Mucosa of rectum (tissue), 2 donors: ENCODE data around the gene GLB1L2.

Experiments
- H3K27ac ChIP-seq, 2 donors: one replicate each; pipeline ENCODE4 v1.7.0; 2013; ENCODE audit warnings: inconsistent platforms in 2 of 2, low read depth in 2 of 2, low read length in 2 of 2
- H3K27me3 ChIP-seq, 2 donors: one replicate each; pipeline ENCODE4 v1.7.0; 2013; ENCODE audit warnings: low read length in 2 of 2; ENCODE audit not compliant: control insufficient read depth in 2 of 2, insufficient read depth in 2 of 2
- H3K36me3 ChIP-seq, 2 donors: one replicate each; pipeline ENCODE4 v1.7.0; 2013; ENCODE audit warnings: low read length in 2 of 2; ENCODE audit not compliant: control insufficient read depth in 2 of 2, insufficient read depth in 2 of 2
- H3K4me1 ChIP-seq, 2 donors: one replicate each; pipeline ENCODE4 v1.7.0; 2013; ENCODE audit warnings: low read length in 2 of 2, mild to moderate bottlenecking in 1 of 2; ENCODE audit not compliant: control insufficient read depth in 2 of 2, insufficient read depth in 2 of 2
- H3K4me3 ChIP-seq, 2 donors: one replicate each; pipeline ENCODE4 v1.7.0; 2013; ENCODE audit warnings: low read length in 2 of 2
- H3K9ac ChIP-seq, 2 donors: one replicate each; pipeline ENCODE4 v1.7.0; 2013; ENCODE audit warnings: low read length in 2 of 2, low read depth in 1 of 2, mild to moderate bottlenecking in 1 of 2
- H3K9me3 ChIP-seq, 2 donors: one replicate each; pipeline ENCODE4 v1.7.0; 2013; ENCODE audit warnings: low read length in 2 of 2; ENCODE audit not compliant: control insufficient read depth in 2 of 2
- donor health status: healthy.
- donor health status: Normal muscosa, but diverticular disease.

GLB1L2 gene

GRCh38 chr11:134401825-134402809, 70.3 kb downstream of the GLB1L2 start:
- no peak overlapping the region for H3K27ac ChIP-seq
- H3K36me3 ChIP-seq, result no peaks in the 10 kb centered on the region
- H3K4me1 ChIP-seq, result no peaks in the 10 kb centered on the region
- no peak overlapping the region for H3K9ac ChIP-seq
- H3K4me3 ChIP-seq, result no peak overlapping the region
- H3K27me3 ChIP-seq, result peaks cover 0 to 2% of the 10 kb centered on the region in 2 donors
- no peaks in the 10 kb centered on the region for H3K9me3 ChIP-seq

GRCh38 chr11:134402910-134403309, 71.1 kb downstream of the GLB1L2 start:
- Histone ChIP-seq H3K9ac (no peak overlapping the region), H3K27ac (no peak overlapping the region), H3K27me3 (peaks cover 0 to 2% of the 10 kb centered on the region in 2 donors), H3K9me3 (no peaks in the 10 kb centered on the region), H3K4me3 (no peak overlapping the region), H3K36me3 (no peaks in the 10 kb centered on the region), H3K4me1 (no peaks in the 10 kb centered on the region)

GRCh38 chr11:134404575-134405341, 73.0 kb downstream of the GLB1L2 start:
- Histone ChIP-seq H3K9me3 (no peaks in the 10 kb centered on the region), H3K36me3 (no peaks in the 10 kb centered on the region), H3K9ac (no peak overlapping the region), H3K27me3 (peaks cover 5 to 10% of the 10 kb centered on the region in 2 donors), H3K4me3 (no peak overlapping the region), H3K4me1 (no peaks in the 10 kb centered on the region), H3K27ac (no peak overlapping the region)

GRCh38 chr11:134405436-134405835, 73.6 kb downstream of the GLB1L2 start:
- Histone ChIP-seq H3K27ac (no peak overlapping the region), H3K4me3 (no peak overlapping the region), H3K9ac (no peak overlapping the region), H3K27me3 (peaks cover 11 to 17% of the 10 kb centered on the region in 2 donors), H3K4me1 (no peaks in the 10 kb centered on the region), H3K9me3 (no peaks in the 10 kb centered on the region), H3K36me3 (no peaks in the 10 kb centered on the region)

- Histone ChIP-seq H3K9me3 (no peaks in the 10 kb centered on the region), H3K9ac (no peak overlapping the region), H3K4me1 (no peaks in the 10 kb centered on the region), H3K36me3 (no peaks in the 10 kb centered on the region), H3K27ac (no peak overlapping the region), H3K27me3 (peaks cover 15 to 21% of the 10 kb centered on the region in 2 donors), H3K4me3 (no peak overlapping the region)
These were observed 74.1 kb downstream of the GLB1L2 start for GRCh38 chr11:134405841-134406240.

GRCh38 chr11:134406264-134407185, 74.7 kb downstream of the GLB1L2 start:
- H3K9me3 ChIP-seq, result no peaks in the 10 kb centered on the region
- no peak overlapping the region for H3K4me3 ChIP-seq
- H3K9ac ChIP-seq, result no peak overlapping the region
- peaks cover 0 to 3% of the 10 kb centered on the region in 2 donors for H3K4me1 ChIP-seq
- no peak overlapping the region for H3K27ac ChIP-seq
- H3K36me3 ChIP-seq, result no peaks in the 10 kb centered on the region
- H3K27me3 ChIP-seq, result peaks cover 20 to 26% of the 10 kb centered on the region in 2 donors

- no peak overlapping the region for H3K4me3 ChIP-seq
- no peaks in the 10 kb centered on the region for H3K9me3 ChIP-seq
- H3K27ac ChIP-seq, result no peak overlapping the region
- H3K36me3 ChIP-seq, result no peaks in the 10 kb centered on the region
- peaks cover 20 to 26% of the 10 kb centered on the region in 2 donors for H3K27me3 ChIP-seq
- peaks cover 0 to 4% of the 10 kb centered on the region in 2 donors for H3K4me1 ChIP-seq
- no peak overlapping the region for H3K9ac ChIP-seq
These were observed 75.6 kb downstream of the GLB1L2 start for GRCh38 chr11:134407321-134407828.

GRCh38 chr11:134407923-134408322, 76.1 kb downstream of the GLB1L2 start:
- H3K27me3 ChIP-seq, result peaks cover 21 to 27% of the 10 kb centered on the region in 2 donors
- no peak overlapping the region for H3K9ac ChIP-seq
- H3K4me1 ChIP-seq, result peaks cover 0 to 4% of the 10 kb centered on the region in 2 donors
- H3K27ac ChIP-seq, result no peak overlapping the region
- no peaks in the 10 kb centered on the region for H3K36me3 ChIP-seq
- no peak overlapping the region for H3K4me3 ChIP-seq
- no peaks in the 10 kb centered on the region for H3K9me3 ChIP-seq

GRCh38 chr11:134409552-134410429, 78.0 kb downstream of the GLB1L2 start:
- H3K4me3 ChIP-seq, result no peak overlapping the region
- H3K9me3 ChIP-seq, result no peaks in the 10 kb centered on the region
- peaks cover 0 to 4% of the 10 kb centered on the region in 2 donors for H3K4me1 ChIP-seq
- H3K9ac ChIP-seq, result no peak overlapping the region
- H3K36me3 ChIP-seq, result no peaks in the 10 kb centered on the region
- H3K27ac ChIP-seq, result no peak overlapping the region
- peaks cover 35 to 40% of the 10 kb centered on the region in 2 donors for H3K27me3 ChIP-seq
